ELR (cell line): ENCODE results near the gene RTEL1.

Experiments
- DNase-seq: peaks from one replicate; pipeline ENCODE4 v3.0.0-alpha.2; 2015; ENCODE audit warnings: low read depth

RTEL1 gene

DNA sequence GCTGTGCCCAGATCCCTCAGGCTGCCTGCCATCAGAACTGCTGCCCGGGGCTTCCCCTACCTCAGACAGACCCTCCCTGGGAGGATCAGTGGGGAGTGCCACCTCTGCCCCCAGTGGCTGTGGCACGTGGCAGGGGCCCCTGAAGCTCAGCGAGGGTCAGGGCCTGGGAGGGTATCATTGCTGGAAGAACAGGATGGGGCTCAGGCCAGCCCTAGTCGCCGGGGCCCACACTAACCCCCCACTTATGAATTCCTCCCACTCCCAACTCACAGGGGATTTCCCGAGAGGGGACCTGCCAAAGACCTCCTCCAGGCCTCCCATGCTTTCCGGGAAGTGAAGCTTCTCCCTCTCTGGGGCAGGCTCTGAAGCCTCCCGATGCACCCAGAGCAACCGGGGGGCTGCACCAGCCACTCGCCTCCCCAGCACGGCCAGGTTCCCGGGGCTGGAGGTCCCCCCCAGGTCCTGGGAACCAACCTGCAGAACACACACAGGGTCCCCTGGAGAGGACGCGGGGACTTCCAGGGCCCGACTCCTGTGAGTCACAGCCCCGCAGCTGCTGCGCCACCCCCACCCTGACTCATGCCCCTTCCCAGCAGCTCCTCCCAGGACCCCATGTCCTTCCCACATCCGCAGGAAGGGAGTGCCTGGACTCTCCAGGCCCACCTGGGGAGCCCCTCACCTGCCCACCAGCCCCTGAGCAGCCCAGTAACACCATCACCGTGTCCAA is 40.8 kb downstream of the RTEL1 start:
- peak; percentile 96 for DNase-seq

- DNase-seq = no peak
These were observed 41.5 kb downstream of the RTEL1 start for GRCh38 chr20:63699466-63700198.

DNA sequence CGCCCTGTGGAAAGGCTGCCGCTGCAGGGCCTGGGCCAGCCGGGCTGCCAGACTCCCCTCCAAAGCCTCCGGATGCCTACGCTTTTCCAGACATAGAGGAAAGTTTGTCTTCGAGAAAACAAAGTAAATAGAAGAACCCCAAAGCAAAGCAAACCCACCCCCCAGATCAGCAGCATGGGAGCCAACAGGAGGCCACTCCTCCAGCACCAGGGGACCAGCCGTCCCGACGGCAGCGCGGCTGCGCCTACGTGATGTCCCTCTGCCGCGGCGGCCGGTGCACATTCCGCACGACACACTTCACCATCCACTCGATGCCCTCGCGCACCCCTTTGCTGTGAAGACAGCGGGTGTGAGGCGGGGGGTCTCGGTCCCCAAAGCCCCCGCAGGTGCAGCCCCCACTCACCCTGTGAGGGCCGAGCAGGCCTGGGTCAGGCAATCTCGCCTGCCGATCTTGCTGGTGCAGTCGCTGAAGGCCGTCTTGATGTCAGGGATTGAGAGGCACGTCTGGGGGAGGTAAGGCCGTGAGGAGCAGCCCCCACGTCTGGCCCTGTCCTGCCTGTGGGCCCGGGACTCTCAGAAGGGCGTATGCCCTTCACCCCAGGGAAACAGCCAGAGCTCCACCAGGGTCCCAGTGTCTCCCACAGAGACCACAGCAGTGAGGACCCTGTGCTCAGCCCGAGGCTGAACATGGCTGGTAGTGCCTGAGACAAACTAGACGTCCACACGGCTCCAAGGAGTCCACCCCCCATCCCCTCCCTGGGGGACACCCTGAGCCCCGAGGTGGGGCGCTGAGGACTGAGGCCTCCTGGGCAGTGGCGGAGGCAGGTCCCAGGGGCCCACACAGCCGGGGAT is 42.3 kb downstream of the RTEL1 start:
- DNase-seq = no peak

DNA sequence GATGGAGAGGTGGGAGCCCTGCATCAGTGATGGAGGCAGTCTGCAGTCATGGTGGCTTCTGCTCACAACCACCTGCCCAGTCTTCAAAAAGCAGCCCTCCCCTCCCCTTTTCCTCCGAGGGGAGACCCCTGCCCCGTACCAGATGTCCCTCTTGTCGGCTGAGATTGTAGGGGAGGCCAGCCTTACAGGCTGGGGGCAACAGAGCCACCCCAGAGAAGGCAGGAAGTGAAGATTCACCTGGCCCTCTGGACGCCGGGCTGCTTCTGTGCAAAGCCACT is 42.9 kb downstream of the RTEL1 start:
- no peak for DNase-seq

DNA sequence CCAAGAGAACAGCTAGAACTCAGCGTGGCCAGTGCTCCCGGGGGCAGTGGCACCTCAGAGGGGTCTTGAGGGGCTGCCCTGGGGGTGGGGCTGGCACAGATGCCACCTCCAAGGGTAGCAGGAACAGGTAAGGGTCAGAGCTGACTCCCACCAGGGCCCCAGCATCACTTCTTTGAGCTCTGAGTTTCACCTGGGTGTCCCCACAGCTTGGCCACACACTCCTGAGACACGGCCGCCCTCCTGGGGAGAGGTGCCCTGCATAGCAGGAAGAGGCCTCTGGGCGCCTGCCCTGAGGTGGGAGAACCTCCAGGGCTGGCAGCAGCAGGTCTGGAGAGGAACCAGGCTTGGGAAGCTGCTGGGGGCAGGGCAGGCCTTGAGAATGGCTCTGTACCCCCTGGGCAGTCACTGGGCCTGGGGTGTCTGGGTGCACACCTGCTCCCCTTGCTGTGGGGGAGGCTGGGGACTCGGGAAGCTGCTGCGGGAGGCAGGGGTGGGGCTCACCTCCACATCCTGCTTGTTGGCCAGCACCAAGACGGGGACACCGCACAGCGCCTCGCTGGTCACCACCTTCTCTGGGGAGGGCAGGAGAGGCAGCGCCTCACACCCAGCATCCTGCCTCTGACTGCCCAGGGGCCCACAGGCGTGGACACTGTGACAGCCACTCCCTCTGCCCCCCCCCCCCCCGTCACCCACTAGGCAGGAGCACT is 43.4 kb downstream of the RTEL1 start:
- DNase-seq = no peak

DNA sequence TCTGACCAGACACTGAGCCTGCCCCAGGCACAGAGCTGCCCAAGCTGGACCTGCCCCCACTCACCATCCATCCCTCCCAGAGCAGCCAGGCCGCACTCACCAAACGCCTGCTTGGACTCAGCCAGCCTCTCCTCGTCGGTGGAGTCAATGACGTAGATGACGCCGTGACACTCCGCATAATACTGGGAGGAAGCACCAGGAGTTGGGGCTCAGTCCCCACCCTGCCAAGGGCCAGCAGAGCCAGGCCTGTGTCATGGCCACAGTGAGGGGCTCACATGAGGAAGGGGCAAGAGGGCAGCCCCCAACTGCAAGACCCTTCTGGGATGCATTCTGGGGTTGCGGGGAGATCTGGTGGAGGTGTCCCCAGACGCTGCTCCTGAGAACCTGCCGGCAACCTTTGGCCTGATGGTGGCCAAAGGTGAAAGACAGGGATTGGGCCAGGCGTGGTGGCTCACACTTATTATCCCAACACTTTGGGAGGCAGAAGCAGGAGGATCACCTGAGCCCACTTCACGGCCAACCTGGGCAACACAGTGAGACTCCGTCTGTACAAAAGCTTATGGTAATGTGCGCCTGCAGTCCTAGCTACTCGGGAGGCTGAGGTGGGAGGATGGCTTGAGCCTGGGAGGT is 44.0 kb downstream of the RTEL1 start:
- DNase-seq = no peak

DNA sequence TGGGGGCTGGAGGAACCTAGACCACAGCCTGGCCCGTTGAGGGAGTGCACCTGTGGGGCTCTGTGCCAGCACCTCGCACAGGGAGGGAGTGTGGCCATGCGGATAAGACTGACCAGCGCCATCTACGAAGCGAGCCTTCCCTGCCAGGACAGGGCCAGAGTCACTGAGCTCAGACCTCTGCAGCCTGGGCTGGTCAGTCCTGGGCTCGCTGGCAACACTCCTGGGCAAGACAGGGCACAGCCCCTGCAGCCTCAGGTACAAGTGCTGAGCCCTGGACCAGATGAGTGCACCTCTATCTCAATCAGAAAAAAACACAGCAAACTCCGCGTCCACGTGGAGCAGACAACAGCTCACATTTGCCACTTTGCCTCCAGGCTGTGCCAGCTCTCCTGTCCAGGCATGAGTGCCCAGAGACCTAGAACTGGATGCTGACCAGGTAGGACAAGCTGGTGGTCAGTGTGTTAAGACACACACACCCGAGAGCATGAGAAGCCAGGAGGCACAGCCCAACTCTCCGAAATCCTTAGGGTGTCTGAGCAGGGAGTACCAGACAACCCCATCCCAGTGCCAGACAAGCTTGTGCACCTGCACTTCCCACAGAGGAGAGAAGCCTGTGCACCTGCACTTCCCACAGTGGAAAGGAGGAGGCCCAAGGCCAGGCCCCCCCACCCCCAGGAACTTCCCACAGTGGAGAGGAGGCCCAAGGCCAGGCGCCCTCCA is 44.8 kb downstream of the RTEL1 start:
- no peak for DNase-seq

DNA sequence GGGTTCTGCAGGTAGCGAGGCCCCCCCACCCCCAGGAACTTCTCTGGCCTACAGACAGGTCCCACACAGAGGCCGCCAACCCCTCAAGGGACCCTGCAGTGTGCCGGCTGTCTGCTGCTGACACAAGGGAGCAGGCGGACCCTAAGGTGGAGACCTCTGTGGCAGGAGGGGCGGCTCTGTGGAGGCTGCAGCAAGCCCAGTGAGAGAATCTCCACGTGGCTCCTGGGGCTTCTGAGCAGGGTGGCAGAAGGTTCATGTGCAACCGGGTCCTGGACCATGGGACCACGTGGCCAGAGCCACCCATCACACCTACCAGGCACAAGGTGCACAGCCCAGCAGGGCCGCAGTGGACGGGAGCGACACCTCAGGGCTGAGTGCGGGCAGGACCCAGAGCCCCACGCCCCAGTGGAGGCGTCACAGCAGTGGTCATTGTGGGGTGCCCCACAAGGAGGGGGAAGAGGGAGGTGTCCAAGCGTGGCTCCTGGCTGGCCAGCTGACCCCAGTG is 45.4 kb downstream of the RTEL1 start:
- no peak for DNase-seq

DNA sequence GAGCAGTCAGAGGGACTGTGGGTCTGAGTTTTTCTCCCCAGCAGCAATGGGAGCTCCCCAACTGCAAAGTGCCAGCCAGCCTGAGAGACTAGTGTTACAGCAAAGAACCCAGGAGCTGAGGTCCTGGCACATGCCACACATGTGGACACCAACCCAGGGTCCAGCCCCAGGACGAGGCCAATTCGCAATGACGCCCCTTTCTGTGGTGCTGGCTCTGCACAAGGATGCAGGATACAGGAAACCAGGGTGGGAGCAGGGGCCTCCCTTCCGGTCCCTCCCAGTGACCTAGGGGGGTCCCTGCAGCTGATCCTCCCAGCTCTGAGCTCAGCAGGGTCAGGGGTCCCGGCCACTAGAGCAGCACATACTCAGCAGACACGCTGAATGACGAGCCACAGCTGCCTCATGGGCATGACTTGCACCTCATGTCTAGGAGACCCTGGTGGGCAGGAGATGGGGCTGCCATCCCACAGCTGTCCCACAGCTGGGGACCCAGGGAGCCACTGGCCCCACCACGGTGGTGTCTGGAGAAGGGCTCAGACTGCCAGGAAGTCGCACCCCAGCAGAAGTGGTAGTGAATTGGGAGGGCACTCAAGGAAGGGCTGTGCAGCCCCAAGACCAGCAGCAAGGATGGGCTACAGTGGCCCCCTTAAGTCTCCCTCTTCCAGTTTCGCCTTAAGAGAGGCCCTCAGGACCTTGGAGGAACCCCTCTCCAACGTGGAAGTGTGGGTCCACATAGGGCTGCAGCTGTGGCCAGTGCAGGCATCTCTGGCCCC is 46.0 kb downstream of the RTEL1 start:
- DNase-seq = no peak

DNA sequence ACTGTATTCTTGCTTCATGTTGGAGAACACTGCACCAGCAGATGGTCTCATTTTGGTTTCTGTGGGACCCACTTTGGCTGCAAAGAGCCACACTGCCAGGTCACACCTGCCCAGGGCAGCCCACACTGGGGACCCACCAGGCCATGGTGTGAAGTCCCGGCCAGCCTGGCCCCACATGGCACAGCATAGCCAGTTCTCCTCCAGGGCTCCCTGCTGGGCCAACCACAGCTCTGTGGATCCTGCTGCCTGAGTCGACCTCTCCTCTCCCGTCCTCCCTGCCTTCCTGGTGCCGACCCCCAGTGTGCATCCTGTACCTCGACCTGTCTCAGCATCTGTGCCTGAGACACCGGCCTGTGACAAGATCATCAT is 46.6 kb downstream of the RTEL1 start:
- no peak for DNase-seq

DNA sequence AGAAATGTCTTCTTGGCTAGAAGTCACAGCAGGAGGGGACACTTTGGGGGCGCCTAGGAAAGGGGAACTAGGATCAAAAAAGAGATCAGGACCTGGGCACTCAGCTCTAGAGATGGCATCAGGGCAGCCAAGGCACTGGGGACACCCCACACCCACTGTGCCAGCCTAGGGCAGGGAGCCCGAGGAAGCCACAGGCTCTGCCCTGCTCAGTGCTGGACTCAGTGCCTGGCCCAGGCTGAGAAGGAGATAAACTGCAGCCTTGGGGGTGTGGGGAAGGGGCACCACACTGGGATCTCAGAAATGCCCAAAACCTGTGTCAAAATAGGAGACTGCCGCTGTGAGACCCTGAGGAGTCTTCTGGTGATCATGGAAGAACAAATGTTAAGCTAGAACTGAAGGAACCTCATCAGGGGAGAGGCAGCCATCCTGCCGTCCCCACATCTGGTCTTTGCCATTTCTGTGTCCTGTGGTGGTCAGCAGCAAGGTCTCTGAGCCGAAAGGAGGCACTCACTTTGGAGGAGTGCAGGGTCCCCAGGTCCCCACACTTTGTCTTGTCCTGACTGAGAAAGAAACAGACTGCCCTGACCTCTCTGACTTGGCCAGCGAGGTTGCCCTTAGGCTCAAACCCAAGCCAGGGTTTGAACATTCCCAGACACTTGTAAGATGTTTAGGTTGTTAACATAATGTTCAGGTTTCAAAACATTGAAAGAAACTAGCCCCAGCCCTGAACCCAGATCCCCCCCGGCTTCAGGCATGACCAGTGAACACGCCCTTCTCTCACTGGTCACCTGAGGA is 47.3 kb downstream of the RTEL1 start:
- no peak for DNase-seq

GRCh38 chr20:63706027-63706695 is 48.0 kb downstream of the RTEL1 start:
- no peak for DNase-seq

- DNase-seq = peak; percentile 71
These were observed 48.9 kb downstream of the RTEL1 start for GRCh38 chr20:63706852-63707557.

GRCh38 chr20:63707558-63708300 is 49.6 kb downstream of the RTEL1 start, which contains the start of the genes ARFRP1 and ZGPAT:
ARFRP1 (minus strand) TSS chr20:63707976; CDS start chr20:63707091, 885 bp downstream.
ZGPAT (plus strand) TSS chr20:63708039; CDS start chr20:63708581, 542 bp downstream.
- peak; percentile 88 for DNase-seq

DNA sequence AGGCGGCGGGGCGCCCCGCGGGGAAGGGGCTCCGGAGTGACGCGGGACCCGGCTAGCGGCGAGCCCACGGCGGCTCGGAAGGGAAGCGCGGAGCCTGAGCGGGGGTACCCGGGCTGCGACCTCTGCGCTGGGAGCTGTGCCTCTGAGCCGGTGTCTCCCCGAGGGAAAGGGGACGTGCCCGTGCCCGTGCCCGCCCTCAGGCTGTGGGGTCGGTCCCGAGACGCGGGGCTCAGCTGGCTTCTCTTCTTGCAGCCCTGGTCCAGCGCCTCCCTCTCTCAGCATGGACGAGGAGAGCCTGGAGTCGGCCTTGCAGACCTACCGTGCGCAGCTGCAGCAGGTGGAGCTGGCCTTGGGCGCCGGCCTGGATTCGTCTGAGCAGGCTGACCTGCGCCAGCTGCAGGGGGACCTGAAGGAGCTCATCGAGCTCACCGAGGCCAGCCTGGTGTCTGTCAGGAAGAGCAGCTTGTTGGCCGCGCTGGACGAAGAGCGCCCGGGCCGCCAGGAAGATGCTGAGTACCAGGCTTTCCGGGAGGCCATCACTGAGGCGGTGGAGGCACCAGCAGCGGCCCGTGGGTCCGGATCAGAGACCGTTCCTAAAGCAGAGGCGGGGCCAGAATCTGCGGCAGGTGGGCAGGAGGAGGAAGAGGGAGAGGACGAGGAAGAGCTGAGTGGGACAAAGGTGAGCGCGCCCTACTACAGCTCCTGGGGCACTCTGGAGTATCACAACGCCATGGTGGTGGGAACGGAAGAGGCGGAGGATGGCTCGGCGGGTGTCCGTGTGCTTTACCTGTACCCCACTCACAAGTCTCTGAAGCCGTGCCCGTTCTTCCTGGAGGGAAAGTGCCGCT is 50.4 kb downstream of the RTEL1 start:
- DNase-seq = peak; percentile 28

GRCh38 chr20:63709149-63709527 is 51.0 kb downstream of the RTEL1 start:
- no peak for DNase-seq
